ENCODE results near the gene GLI3.

Gene GLI3

GRCh38 chr7:41967156-41967555, 269.9 kb downstream of the GLI3 start:
- DNase-seq (ENCODE audit: low spot score) (no peak), ATAC-seq (ENCODE audit: low read depth) (peak; percentile 81)
- H3K27ac ChIP-seq (ENCODE audit: poor library complexity, severe bottlenecking): no peak overlapping the region
- H3K36me3 ChIP-seq (ENCODE audit: low read depth): peaks cover 18% of the 10 kb centered on the region; the same call in 1 of the 2 replicates
- no peaks in the 10 kb centered on the region for H3K27me3 ChIP-seq (ENCODE audit: insufficient read depth, poor library complexity, severe bottlenecking)
- no peaks in the 10 kb centered on the region for H3K9me3 ChIP-seq (ENCODE audit: severe bottlenecking)
- no peak overlapping the region for H3K4me3 ChIP-seq (ENCODE audit: severe bottlenecking)
- TF ChIP-seq CTCF (IDR thresholded peaks at IDR 0.05; ENCODE audit: poor library complexity, severe bottlenecking): no peak
- no peaks in the 10 kb centered on the region for H3K4me1 ChIP-seq (ENCODE audit: insufficient read depth, poor library complexity, severe bottlenecking)

DNA sequence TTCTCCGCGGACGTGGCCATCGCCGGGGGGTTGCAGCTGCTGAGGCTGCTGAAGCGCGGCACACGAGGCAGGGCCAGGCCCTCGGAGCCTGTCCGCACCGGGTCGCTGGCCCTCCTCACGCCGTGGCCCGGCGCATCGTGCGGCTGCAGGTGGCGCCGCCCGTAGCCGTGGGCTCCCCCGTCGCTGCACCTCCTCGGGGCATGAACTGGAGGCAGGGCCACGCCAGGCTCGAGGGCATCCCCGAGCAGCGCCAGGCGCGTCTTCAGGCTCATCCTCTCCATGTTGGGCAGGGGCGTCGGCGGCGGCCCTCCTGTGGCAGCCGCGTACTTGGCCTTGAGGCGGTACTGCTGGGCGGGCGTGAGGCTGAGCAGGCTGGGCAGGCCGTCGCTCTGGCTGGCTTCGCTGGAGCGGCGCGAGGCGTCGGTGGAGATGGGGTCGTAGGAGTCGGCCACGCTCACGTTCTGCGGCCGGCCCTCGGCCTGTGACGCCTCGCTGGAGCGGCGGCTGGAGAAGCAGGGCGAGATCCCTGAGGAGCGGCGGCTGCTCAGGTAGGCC, 271.0 kb downstream of the GLI3 start:
- Histone ChIP-seq H3K9me3 (ENCODE audit: severe bottlenecking) (no peaks in the 10 kb centered on the region), H3K36me3 (ENCODE audit: low read depth) (peaks cover 18% of the 10 kb centered on the region; the same call in 1 of the 2 replicates), H3K27ac (ENCODE audit: poor library complexity, severe bottlenecking) (no peak overlapping the region), H3K4me3 (ENCODE audit: severe bottlenecking) (no peak overlapping the region), H3K27me3 (ENCODE audit: insufficient read depth, poor library complexity, severe bottlenecking) (no peaks in the 10 kb centered on the region), H3K4me1 (ENCODE audit: insufficient read depth, poor library complexity, severe bottlenecking) (no peaks in the 10 kb centered on the region)
- DNase-seq (ENCODE audit: low spot score) (no peak), ATAC-seq (ENCODE audit: low read depth) (no peak)
- no peak for TF ChIP-seq CTCF (IDR thresholded peaks at IDR 0.05; ENCODE audit: poor library complexity, severe bottlenecking)

DNA sequence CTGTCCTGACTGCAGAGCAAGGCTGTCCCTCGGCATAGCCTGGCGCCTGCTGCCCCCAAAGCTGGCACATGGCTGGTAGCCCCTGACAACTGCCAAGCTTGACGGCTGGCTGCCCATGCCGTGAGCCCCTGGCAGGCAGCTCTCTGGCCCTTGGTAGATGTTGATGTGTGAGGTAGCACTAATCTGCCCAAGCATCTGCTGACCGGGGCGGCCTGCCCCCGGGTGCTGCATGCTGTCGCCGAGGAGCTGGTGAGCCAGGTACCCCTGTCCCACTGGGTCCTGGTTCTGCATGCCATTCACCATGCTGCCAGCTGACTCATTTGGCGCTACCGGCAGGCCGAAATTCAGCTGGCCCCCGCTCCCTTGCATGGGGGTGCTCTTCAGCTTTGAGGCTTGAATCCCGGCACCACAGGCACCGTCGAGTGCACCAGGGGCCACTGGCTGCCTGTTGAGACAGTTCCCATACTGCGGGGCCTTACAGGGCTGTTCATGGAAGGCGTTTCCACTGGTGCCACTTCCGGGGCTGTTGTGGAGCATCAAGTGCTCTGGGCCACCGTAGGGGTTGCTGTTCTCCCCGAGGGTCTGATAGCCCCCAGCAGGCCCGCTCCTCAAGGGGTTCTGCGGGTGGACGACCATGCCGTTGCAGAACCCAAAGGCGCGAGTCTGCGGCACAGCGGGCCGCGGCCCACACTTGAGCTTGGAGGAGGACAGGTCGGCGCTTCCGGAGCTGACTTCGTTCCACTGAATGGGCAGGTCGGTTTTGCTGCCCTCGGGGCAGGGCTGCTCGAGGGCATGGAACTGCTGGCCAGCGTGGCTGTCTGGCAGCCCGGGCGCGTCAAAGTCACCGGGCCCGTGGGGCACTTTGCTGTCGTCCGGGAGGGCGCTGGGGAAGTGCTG, 271.9 kb downstream of the GLI3 start:
- Histone ChIP-seq H3K4me1 (ENCODE audit: insufficient read depth, poor library complexity, severe bottlenecking) (no peaks in the 10 kb centered on the region), H3K36me3 (ENCODE audit: low read depth) (peaks cover 18% of the 10 kb centered on the region; the same call in 1 of the 2 replicates), H3K27ac (ENCODE audit: poor library complexity, severe bottlenecking) (no peak overlapping the region), H3K9me3 (ENCODE audit: severe bottlenecking) (no peaks in the 10 kb centered on the region), H3K4me3 (ENCODE audit: severe bottlenecking) (no peak overlapping the region), H3K27me3 (ENCODE audit: insufficient read depth, poor library complexity, severe bottlenecking) (no peaks in the 10 kb centered on the region)
- TF ChIP-seq CTCF (IDR thresholded peaks at IDR 0.05; ENCODE audit: poor library complexity, severe bottlenecking): no peak
- no peak for ATAC-seq (ENCODE audit: low read depth)
- DNase-seq (ENCODE audit: low spot score): no peak

GRCh38 chr7:41964183-41964753, 272.7 kb downstream of the GLI3 start:
- Histone ChIP-seq H3K4me3 (ENCODE audit: severe bottlenecking) (no peak overlapping the region), H3K36me3 (ENCODE audit: low read depth) (peaks cover 18% of the 10 kb centered on the region; the same call in 1 of the 2 replicates), H3K4me1 (ENCODE audit: insufficient read depth, poor library complexity, severe bottlenecking) (no peaks in the 10 kb centered on the region), H3K9me3 (ENCODE audit: severe bottlenecking) (no peaks in the 10 kb centered on the region), H3K27me3 (ENCODE audit: insufficient read depth, poor library complexity, severe bottlenecking) (no peaks in the 10 kb centered on the region), H3K27ac (ENCODE audit: poor library complexity, severe bottlenecking) (no peak overlapping the region)
- TF ChIP-seq CTCF (IDR thresholded peaks at IDR 0.05; ENCODE audit: poor library complexity, severe bottlenecking): no peak
- no peak for ATAC-seq (ENCODE audit: low read depth)
- DNase-seq (ENCODE audit: low spot score): no peak

All from RWPE2 (cell line).